CD4-positive, alpha-beta T cell (primary cell): ENCODE measurements around the gene MRPS30. TPM values are rescaled to one million over a fixed set of nuclear protein-coding genes. Genes with fewer than 3 reads are reported as not detected.

Experiments used
- ATAC-seq: fragments of 200-7000 bp; cut with Tn5 transposase; one replicate; pipeline ENCODE4 v1.10.0; 2022; ENCODE audit warnings: mild to moderate bottlenecking; ENCODE audit not compliant: poor library complexity
- CTCF ChIA-PET: fragments of 350-600 bp; sonication (Branson Sonifier 250); formaldehyde crosslinking; loops from one replicate; lab custom pipeline; 2021; ENCODE audit warnings: antibody characterized with exemption, inconsistent platforms; lab: Charles Lee
- POLR2A ChIA-PET: fragments of 350-600 bp; sonication (Branson Sonifier 250); formaldehyde crosslinking; loops from one replicate; lab custom pipeline; 2021; ENCODE audit warnings: antibody characterized with exemption, inconsistent platforms; lab: Charles Lee
- DNase-seq, 14 experiments: peaks; one replicate each; pipeline ENCODE4 v3.0.0-alpha.2; 2013 to 2020; ENCODE audit warnings: mixed read lengths in 2 of 14
- H3K27ac ChIP-seq, 2 donors: one replicate each; pipeline versions ENCODE4 v1.5.1 to v1.7.0; 2013; ENCODE audit warnings: low read length in 2 of 2, low read depth in 1 of 2, mild to moderate bottlenecking in 1 of 2
- H3K27me3 ChIP-seq, 2 experiments: 1 replicate in 1 of 2; 2 replicates in 1 of 2; pipeline versions ENCODE4 v1.6.1 to v1.7.0; 2013; ENCODE audit warnings: low read length in 2 of 2, control low read depth in 1 of 2, mild to moderate bottlenecking in 1 of 2, moderate library complexity in 1 of 2; ENCODE audit not compliant: insufficient read depth in 2 of 2, control insufficient read depth in 1 of 2
- H3K36me3 ChIP-seq: one replicate; pipeline ENCODE4 v1.6.1; 2013; ENCODE audit warnings: low read length, control low read depth; ENCODE audit not compliant: insufficient read depth
- H3K4me1 ChIP-seq: one replicate; pipeline ENCODE4 v1.6.1; 2013; ENCODE audit warnings: low read length, control low read depth; ENCODE audit not compliant: insufficient read depth
- H3K4me3 ChIP-seq: one replicate; pipeline ENCODE4 v1.5.1; 2013; ENCODE audit warnings: mild to moderate bottlenecking, low read length, moderate library complexity
- H3K9me3 ChIP-seq, 2 experiments: 1 replicate in 1 of 2; 2 replicates in 1 of 2; pipeline versions ENCODE4 v1.6.1 to v1.7.0; 2013; ENCODE audit warnings: low read length in 2 of 2, mild to moderate bottlenecking in 2 of 2, control low read depth in 1 of 2, moderate library complexity in 1 of 2; ENCODE audit not compliant: control insufficient read depth in 1 of 2, insufficient read depth in 1 of 2
- H3K27ac Mint-ChIP-seq: one replicate; pipeline ENCODE4 v1.8.0; 2020; ENCODE audit warnings: mixed read lengths
- H3K27me3 Mint-ChIP-seq: one replicate; pipeline ENCODE4 v1.8.0; 2021; ENCODE audit warnings: mixed read lengths
- H3K36me3 Mint-ChIP-seq: one replicate; pipeline ENCODE4 v1.8.0; 2021; ENCODE audit warnings: low read depth, mixed read lengths
- H3K4me1 Mint-ChIP-seq: one replicate; pipeline ENCODE4 v1.8.0; 2021; ENCODE audit warnings: low read depth, mixed read lengths
- H3K4me3 Mint-ChIP-seq: one replicate; pipeline ENCODE4 v1.8.0; 2020; ENCODE audit warnings: mild to moderate bottlenecking, mixed read lengths
- H3K9me3 Mint-ChIP-seq: one replicate; pipeline ENCODE4 v1.8.0; 2020; ENCODE audit warnings: mixed read lengths
- intact Hi-C, 2 experiments: fragments of 100-400 bp; cut with DNase I in 1 of 2; cut with micrococcal nuclease in 1 of 2; formaldehyde crosslinking; loops; one replicate each; pipeline versions ENCODE4 v1.15.1 to v1.9.0; 2023 to 2025; cut with DNase I, micrococcal nuclease
- total RNA-seq, 174 experiments: library from RNA in 2 of 174; stranded (reverse) in 2 of 174; gene quantifications; one replicate each; pipeline ENCODE4 v1.2.3 and lab custom pipeline; 2021 to 2026
- TF ChIP-seq, protein P1 (sequence below): fragments of 200-600 bp; IDR thresholded peaks from one replicate; pipeline ENCODE4 v1.8.0; 2022; ENCODE audit warnings: antibody characterized with exemption, mild to moderate bottlenecking

MRPS30 gene
- total RNA-seq, 2 experiments from 2014 or later: 43.2 to 43.8 TPM

DNA sequence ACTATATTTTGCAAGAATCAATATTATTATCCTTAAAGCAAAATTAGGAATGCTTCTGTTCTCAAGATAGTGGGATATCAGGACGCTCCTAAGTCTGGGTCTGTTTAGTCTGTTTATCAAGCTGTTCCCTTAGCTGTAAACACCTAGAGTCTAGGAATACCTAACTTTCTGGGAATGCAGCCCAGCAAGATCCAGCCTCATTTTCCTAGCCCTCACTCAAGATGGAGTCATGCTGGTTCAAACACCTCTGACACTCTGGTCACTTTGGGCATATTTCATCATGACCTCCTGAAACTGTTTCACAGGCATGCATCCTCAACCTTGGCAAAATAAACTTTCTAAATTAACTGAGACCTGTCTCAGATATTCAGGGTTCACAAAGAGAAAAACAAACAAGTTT, 14.4 kb upstream of the MRPS30 start:
- peaks cover 0 to 20% of the 10 kb centered on the region in 2 experiments for H3K9me3 ChIP-seq
- CTCF ChIA-PET: no interaction called here
- no peak overlapping the region for H3K4me3 ChIP-seq
- no peaks in the 10 kb centered on the region for H3K4me1 ChIP-seq
- H3K27me3 ChIP-seq: no peaks in the 10 kb centered on the region
- Mint-ChIP-seq H3K36me3 (no peaks in the 10 kb centered on the region), H3K9me3 (peaks cover 13% of the 10 kb centered on the region), H3K27me3 (no peaks in the 10 kb centered on the region), H3K27ac (no peak overlapping the region), H3K4me1 (no peaks in the 10 kb centered on the region), H3K4me3 (no peak overlapping the region)
- no peak overlapping the region for H3K27ac ChIP-seq
- DNase-seq (no peak), ATAC-seq (no peak)
- no peaks in the 10 kb centered on the region for H3K36me3 ChIP-seq
- POLR2A ChIA-PET: no interaction called here
- intact Hi-C loops: no loop called here
- TF ChIP-seq, protein P1, sequence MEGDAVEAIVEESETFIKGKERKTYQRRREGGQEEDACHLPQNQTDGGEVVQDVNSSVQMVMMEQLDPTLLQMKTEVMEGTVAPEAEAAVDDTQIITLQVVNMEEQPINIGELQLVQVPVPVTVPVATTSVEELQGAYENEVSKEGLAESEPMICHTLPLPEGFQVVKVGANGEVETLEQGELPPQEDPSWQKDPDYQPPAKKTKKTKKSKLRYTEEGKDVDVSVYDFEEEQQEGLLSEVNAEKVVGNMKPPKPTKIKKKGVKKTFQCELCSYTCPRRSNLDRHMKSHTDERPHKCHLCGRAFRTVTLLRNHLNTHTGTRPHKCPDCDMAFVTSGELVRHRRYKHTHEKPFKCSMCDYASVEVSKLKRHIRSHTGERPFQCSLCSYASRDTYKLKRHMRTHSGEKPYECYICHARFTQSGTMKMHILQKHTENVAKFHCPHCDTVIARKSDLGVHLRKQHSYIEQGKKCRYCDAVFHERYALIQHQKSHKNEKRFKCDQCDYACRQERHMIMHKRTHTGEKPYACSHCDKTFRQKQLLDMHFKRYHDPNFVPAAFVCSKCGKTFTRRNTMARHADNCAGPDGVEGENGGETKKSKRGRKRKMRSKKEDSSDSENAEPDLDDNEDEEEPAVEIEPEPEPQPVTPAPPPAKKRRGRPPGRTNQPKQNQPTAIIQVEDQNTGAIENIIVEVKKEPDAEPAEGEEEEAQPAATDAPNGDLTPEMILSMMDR: no peak

DNA sequence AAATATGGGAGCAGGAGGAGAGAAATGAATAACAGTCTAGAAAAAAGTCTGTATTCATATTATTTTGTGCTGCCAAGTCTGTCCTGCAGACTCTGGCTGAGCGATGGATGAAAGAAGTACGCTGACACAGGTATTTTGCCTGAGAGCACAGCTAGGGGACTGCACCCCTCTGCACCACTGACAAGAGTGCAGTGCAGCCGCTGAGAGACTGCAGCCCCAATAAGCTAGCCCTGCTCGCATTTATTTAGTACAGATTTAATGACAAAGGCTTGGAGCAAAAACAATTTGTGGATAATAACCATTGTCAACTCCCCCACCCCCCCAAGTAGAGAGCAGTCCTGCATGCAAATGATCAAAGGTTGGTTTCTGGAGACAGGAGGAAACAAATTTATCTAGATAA, 13.3 kb upstream of the MRPS30 start:
- H3K27me3 ChIP-seq: no peaks in the 10 kb centered on the region
- intact Hi-C loops: no loop called here
- Mint-ChIP-seq H3K27me3 (no peaks in the 10 kb centered on the region), H3K36me3 (no peaks in the 10 kb centered on the region), H3K4me3 (no peak overlapping the region), H3K27ac (no peak overlapping the region), H3K9me3 (peaks cover 13% of the 10 kb centered on the region), H3K4me1 (no peaks in the 10 kb centered on the region)
- TF ChIP-seq, protein P1: no peak
- ATAC-seq: no peak
- H3K36me3 ChIP-seq: no peaks in the 10 kb centered on the region
- H3K4me1 ChIP-seq: no peaks in the 10 kb centered on the region
- DNase-seq: no peak
- peaks cover 0 to 20% of the 10 kb centered on the region in 2 experiments for H3K9me3 ChIP-seq
- ChIA-PET CTCF (no interaction called here), POLR2A (no interaction called here)
- no peak overlapping the region for H3K27ac ChIP-seq
- H3K4me3 ChIP-seq: no peak overlapping the region

DNA sequence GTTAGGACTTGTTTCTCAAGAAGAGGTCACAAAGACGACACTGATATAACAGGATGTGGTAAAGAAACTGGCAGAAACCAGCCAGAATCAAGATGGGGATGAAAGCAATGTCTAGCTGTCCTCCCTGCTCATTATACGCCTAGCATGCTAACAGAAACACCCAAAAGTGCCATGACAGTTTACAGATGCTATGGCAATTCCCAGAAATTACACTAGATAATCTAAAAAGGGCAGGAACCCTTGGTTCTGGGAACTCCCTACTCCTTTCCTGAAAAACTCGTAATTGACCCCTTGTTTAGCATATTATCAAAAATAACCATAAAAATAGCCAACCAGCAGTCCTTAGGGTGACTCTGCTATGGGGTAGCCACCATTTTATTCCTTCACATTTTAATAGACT, 10.9 kb upstream of the MRPS30 start:
- TF ChIP-seq, protein P1: no peak
- POLR2A ChIA-PET: no interaction called here
- peak in 1 of 14 experiments; percentile 8 for DNase-seq
- no peaks in the 10 kb centered on the region for H3K36me3 ChIP-seq
- intact Hi-C loops: no loop called here
- H3K4me1 ChIP-seq: no peaks in the 10 kb centered on the region
- H3K9me3 ChIP-seq: peaks cover 0 to 20% of the 10 kb centered on the region in 2 experiments
- H3K9me3 Mint-ChIP-seq: peaks cover 8% of the 10 kb centered on the region
- H3K4me3 Mint-ChIP-seq: no peak overlapping the region
- H3K36me3 Mint-ChIP-seq: no peaks in the 10 kb centered on the region
- H3K4me3 ChIP-seq: no peak overlapping the region
- H3K27me3 Mint-ChIP-seq: peaks cover 6% of the 10 kb centered on the region
- H3K27ac ChIP-seq: no peak overlapping the region
- CTCF ChIA-PET: no interaction called here
- no peaks in the 10 kb centered on the region for H3K27me3 ChIP-seq
- no peak for ATAC-seq
- no peak overlapping the region for H3K27ac Mint-ChIP-seq
- no peaks in the 10 kb centered on the region for H3K4me1 Mint-ChIP-seq
